ENCODE results near the gene BEND2. TPM values are rescaled to one million over a fixed set of nuclear protein-coding genes. Genes with fewer than 3 reads are reported as not detected.

Gene BEND2
- total RNA-seq, 1 donor from 2014 or later = not detected

DNA sequence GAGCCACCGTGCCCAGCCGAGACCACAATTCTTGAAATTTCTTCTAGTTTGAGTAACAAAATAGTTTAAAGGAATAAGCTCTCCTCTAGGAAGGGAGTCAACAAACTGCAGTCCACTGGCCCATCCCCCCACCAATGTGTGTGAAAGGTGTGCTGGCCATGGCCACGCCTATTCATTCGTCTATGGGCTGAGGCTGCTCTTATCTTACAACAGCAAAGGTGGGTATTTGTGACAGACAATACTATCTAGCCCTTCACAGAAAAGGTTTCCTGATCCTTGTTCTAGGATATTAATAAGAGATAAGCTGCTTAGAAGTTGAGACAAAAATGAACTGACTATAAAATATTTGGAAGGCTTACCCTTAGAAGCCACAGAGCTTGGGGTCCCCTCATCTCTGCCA, 41.2 kb downstream of the BEND2 start:
- H3K27me3 ChIP-seq (ENCODE audit: control insufficient read depth in 3 of 3, insufficient read depth in 3 of 3, low read length in 3 of 3) = no peaks in the 10 kb centered on the region
- H3K36me3 ChIP-seq (ENCODE audit: control insufficient read depth in 3 of 3, insufficient read depth in 3 of 3, low read length in 3 of 3) = no peaks in the 10 kb centered on the region
- H3K4me3 ChIP-seq (ENCODE audit: low read length in 3 of 3) = no peak overlapping the region
- no peak overlapping the region for H3K9ac ChIP-seq (ENCODE audit: low read depth in 1 of 3, low read length in 3 of 3)
- no peaks in the 10 kb centered on the region for H3K9me3 ChIP-seq (ENCODE audit: control insufficient read depth in 3 of 3, low read length in 3 of 3)
- peaks cover 0 to 2% (median 0%) of the 10 kb centered on the region in 3 donors for H3K4me1 ChIP-seq (ENCODE audit: control insufficient read depth in 3 of 3, insufficient read depth in 3 of 3, low read length in 3 of 3)
- H3K27ac ChIP-seq (ENCODE audit: low read depth, low read length) = no peak overlapping the region

DNA sequence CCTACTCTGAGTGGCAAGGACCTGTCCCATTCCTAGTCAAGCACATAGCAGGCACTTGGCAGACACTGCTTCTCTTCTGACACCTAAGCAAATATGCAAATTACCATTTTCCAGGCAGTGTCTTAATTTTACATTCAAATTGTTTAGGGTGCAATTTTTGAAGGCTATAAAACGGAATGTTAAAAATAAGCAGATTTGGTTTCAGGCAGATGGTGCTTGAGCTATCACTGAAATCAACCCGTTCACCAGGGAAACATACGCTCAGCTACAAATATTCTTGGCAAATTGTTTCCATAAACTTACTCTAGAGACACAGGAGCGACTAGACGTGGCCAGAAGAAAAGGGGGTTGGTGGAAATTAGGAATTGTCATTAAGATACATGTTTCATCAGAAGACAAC, 45.7 kb downstream of the BEND2 start:
- Histone ChIP-seq H3K9ac (ENCODE audit: low read depth in 1 of 3, low read length in 3 of 3) (no peak overlapping the region), H3K27ac (ENCODE audit: low read depth, low read length) (no peak overlapping the region)

DNA sequence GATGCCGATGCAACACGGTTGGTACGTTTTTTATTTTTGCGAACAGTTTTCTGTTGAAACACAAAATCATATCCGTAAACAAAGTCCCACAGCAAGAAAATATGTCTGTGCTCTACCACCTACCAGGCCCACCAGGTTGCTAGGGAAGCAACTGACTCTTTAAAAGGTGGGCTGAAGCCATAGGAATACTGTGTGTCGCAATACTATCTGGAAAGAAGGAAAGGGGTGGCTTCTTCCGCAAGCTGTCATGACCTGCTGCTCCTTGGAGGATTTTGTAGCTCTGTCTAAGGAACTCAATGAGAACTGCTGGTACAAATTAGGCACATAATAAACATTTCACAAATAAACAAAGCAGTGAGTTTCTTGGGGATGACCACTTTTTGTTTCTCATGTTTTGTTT, 46.5 kb downstream of the BEND2 start:
- no peak overlapping the region for H3K27ac ChIP-seq (ENCODE audit: low read depth, low read length)
- H3K9ac ChIP-seq (ENCODE audit: low read depth in 1 of 3, low read length in 3 of 3) = no peak overlapping the region
- H3K4me3 ChIP-seq (ENCODE audit: low read length in 3 of 3) = no peak overlapping the region
- H3K4me1 ChIP-seq (ENCODE audit: control insufficient read depth in 3 of 3, insufficient read depth in 3 of 3, low read length in 3 of 3) = peaks cover 0 to 2% (median 0%) of the 10 kb centered on the region in 3 donors
- H3K27me3 ChIP-seq (ENCODE audit: control insufficient read depth in 3 of 3, insufficient read depth in 3 of 3, low read length in 3 of 3) = no peaks in the 10 kb centered on the region
- no peaks in the 10 kb centered on the region for H3K36me3 ChIP-seq (ENCODE audit: control insufficient read depth in 3 of 3, insufficient read depth in 3 of 3, low read length in 3 of 3)
- H3K9me3 ChIP-seq (ENCODE audit: control insufficient read depth in 3 of 3, low read length in 3 of 3) = no peaks in the 10 kb centered on the region

More for the DNA sequence above, 45.7 kb downstream of the BEND2 start:
- H3K4me3 ChIP-seq (ENCODE audit: low read length in 3 of 3) = no peak overlapping the region
- peaks cover 0 to 2% (median 0%) of the 10 kb centered on the region in 3 donors for H3K4me1 ChIP-seq (ENCODE audit: control insufficient read depth in 3 of 3, insufficient read depth in 3 of 3, low read length in 3 of 3)
- H3K36me3 ChIP-seq (ENCODE audit: control insufficient read depth in 3 of 3, insufficient read depth in 3 of 3, low read length in 3 of 3) = no peaks in the 10 kb centered on the region
- no peaks in the 10 kb centered on the region for H3K9me3 ChIP-seq (ENCODE audit: control insufficient read depth in 3 of 3, low read length in 3 of 3)
- H3K27me3 ChIP-seq (ENCODE audit: control insufficient read depth in 3 of 3, insufficient read depth in 3 of 3, low read length in 3 of 3) = no peaks in the 10 kb centered on the region

DNA sequence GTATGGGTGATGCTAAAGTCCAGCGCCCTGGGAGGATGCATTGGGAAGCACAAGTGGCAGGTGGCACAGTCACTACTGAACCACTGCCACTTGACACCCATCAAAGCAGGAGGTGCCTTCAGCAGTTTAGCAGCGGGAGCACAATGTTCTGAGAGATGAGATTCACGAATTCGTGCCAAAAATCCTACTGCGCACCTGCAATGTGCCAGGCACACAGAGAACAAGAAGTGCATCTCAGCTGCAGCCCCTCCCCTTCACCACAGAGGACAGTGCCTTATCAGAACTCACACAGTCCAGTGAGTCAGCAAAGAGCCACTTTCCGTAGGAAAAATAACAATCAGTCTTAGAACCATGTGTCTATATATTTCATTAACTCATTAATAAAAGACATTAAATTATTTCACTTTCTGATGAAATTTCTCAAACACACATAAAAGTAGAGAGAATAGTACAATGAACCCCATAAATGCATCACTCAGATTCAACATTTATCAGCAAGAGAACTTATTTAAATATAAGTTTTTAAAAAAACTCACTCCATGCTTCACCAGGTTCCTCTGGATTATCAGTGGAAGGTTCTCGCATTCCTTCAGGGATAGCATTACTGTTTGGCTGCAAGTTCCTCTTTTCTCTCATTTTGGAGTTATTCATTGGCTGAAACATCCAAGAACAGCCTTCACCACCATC, 47.0 kb downstream of the BEND2 start:
- no peaks in the 10 kb centered on the region for H3K9me3 ChIP-seq (ENCODE audit: control insufficient read depth in 3 of 3, low read length in 3 of 3)
- no peak overlapping the region for H3K4me3 ChIP-seq (ENCODE audit: low read length in 3 of 3)
- no peaks in the 10 kb centered on the region for H3K36me3 ChIP-seq (ENCODE audit: control insufficient read depth in 3 of 3, insufficient read depth in 3 of 3, low read length in 3 of 3)
- H3K27me3 ChIP-seq (ENCODE audit: control insufficient read depth in 3 of 3, insufficient read depth in 3 of 3, low read length in 3 of 3) = no peaks in the 10 kb centered on the region
- H3K4me1 ChIP-seq (ENCODE audit: control insufficient read depth in 3 of 3, insufficient read depth in 3 of 3, low read length in 3 of 3) = peaks cover 0 to 2% (median 0%) of the 10 kb centered on the region in 3 donors
- H3K27ac ChIP-seq (ENCODE audit: low read depth, low read length) = no peak overlapping the region
- H3K9ac ChIP-seq (ENCODE audit: low read depth in 1 of 3, low read length in 3 of 3) = no peak overlapping the region

DNA sequence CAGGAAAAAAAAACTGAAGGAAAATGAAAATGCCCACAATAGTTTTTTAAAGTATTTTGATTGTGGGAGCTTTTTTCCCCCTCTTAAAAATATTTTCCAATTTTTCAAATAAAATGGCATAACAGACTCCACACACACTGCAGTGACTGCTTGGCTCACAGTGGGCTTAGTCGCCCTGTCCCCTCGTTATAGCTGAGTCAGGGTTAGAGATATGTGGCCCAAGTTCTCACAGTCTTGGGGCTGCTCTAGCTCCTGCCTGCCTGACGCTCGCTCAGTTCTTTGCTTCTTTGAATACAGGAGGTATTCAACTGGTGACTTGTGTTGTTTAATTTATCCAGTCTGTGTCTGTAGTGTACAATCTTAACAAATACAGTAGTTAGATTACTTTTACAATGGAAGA, 47.7 kb downstream of the BEND2 start:
- no peak overlapping the region for H3K9ac ChIP-seq (ENCODE audit: low read depth in 1 of 3, low read length in 3 of 3)
- H3K36me3 ChIP-seq (ENCODE audit: control insufficient read depth in 3 of 3, insufficient read depth in 3 of 3, low read length in 3 of 3) = no peaks in the 10 kb centered on the region
- H3K4me1 ChIP-seq (ENCODE audit: control insufficient read depth in 3 of 3, insufficient read depth in 3 of 3, low read length in 3 of 3) = peaks cover 0 to 2% (median 0%) of the 10 kb centered on the region in 3 donors
- H3K9me3 ChIP-seq (ENCODE audit: control insufficient read depth in 3 of 3, low read length in 3 of 3) = no peaks in the 10 kb centered on the region
- no peaks in the 10 kb centered on the region for H3K27me3 ChIP-seq (ENCODE audit: control insufficient read depth in 3 of 3, insufficient read depth in 3 of 3, low read length in 3 of 3)
- no peak overlapping the region for H3K4me3 ChIP-seq (ENCODE audit: low read length in 3 of 3)
- H3K27ac ChIP-seq (ENCODE audit: low read depth, low read length) = no peak overlapping the region

DNA sequence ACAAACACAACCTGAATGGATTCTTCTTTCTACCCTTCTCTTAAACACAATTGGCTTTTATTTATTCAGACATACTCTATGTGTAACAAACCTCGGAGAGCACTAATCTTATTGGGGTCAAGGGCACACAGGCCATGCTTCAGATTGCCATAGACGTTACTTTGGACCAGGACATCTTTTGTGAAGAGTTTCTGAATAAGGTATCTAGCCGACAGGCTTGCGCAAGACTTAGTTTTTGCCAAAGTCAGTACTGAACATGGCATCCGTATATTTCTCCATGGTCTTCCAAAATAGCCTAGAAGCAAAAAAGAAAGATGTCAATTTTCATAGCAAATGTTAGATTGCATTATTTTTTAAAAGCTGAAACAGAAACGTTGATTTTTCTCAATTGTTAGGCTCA, 49.8 kb downstream of the BEND2 start:
- no peak overlapping the region for H3K9ac ChIP-seq (ENCODE audit: low read depth in 1 of 3, low read length in 3 of 3)
- H3K9me3 ChIP-seq (ENCODE audit: control insufficient read depth in 3 of 3, low read length in 3 of 3) = no peaks in the 10 kb centered on the region
- H3K27me3 ChIP-seq (ENCODE audit: control insufficient read depth in 3 of 3, insufficient read depth in 3 of 3, low read length in 3 of 3) = no peaks in the 10 kb centered on the region
- H3K36me3 ChIP-seq (ENCODE audit: control insufficient read depth in 3 of 3, insufficient read depth in 3 of 3, low read length in 3 of 3) = no peaks in the 10 kb centered on the region
- H3K27ac ChIP-seq (ENCODE audit: low read depth, low read length) = no peak overlapping the region
- H3K4me3 ChIP-seq (ENCODE audit: low read length in 3 of 3) = no peak overlapping the region
- peaks cover 0 to 2% (median 0%) of the 10 kb centered on the region in 3 donors for H3K4me1 ChIP-seq (ENCODE audit: control insufficient read depth in 3 of 3, insufficient read depth in 3 of 3, low read length in 3 of 3)

DNA sequence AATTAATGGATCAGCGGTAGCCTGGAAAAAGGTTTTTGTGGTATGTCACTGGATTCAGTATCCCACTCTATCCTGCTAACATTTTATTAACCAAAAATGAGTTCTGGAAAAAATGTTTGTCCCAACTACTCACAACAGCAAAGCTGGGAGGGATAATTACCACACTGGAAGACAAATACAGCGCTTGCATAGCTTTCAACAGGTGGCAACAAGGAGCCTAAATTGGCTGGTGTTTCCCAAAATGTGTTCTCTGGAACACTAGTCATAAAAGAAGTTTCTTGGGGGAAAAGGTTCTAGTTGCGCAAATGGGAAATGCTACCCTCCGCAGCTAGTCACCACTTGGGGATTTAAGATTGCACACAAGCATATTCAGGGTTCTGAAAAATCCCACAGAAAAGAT, 54.6 kb downstream of the BEND2 start:
- Histone ChIP-seq H3K9me3 (ENCODE audit: control insufficient read depth in 3 of 3, low read length in 3 of 3) (no peaks in the 10 kb centered on the region), H3K4me1 (ENCODE audit: control insufficient read depth in 3 of 3, insufficient read depth in 3 of 3, low read length in 3 of 3) (no peaks in the 10 kb centered on the region), H3K27me3 (ENCODE audit: control insufficient read depth in 3 of 3, insufficient read depth in 3 of 3, low read length in 3 of 3) (no peaks in the 10 kb centered on the region), H3K36me3 (ENCODE audit: control insufficient read depth in 3 of 3, insufficient read depth in 3 of 3, low read length in 3 of 3) (no peaks in the 10 kb centered on the region), H3K27ac (ENCODE audit: low read depth, low read length) (no peak overlapping the region), H3K4me3 (ENCODE audit: low read length in 3 of 3) (no peak overlapping the region), H3K9ac (ENCODE audit: low read depth in 1 of 3, low read length in 3 of 3) (no peak overlapping the region)

DNA sequence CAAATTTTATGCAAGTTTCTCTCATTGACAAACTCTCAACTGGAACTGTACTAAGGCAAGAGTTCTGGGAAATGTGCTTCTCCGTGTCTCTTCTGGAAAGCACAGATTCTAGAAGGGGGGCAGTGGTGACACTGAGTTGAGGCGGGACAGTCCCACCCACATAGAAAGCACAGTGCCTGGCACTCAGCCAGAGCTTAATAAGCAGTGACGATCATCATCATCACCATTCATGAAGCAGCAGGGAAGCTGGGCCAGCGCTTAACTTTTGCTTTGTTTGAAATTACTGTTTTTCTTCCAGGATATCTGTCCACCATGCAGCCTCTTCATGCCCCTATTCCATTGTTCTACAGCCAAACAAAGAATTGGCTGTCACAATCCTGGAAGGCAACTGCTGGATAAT, 60.3 kb downstream of the BEND2 start:
- H3K27ac ChIP-seq (ENCODE audit: low read depth, low read length) = no peak overlapping the region
- no peaks in the 10 kb centered on the region for H3K27me3 ChIP-seq (ENCODE audit: control insufficient read depth in 3 of 3, insufficient read depth in 3 of 3, low read length in 3 of 3)
- H3K4me1 ChIP-seq (ENCODE audit: control insufficient read depth in 3 of 3, insufficient read depth in 3 of 3, low read length in 3 of 3) = no peaks in the 10 kb centered on the region
- H3K4me3 ChIP-seq (ENCODE audit: low read length in 3 of 3) = no peak overlapping the region
- H3K9ac ChIP-seq (ENCODE audit: low read depth in 1 of 3, low read length in 3 of 3) = no peak overlapping the region
- H3K9me3 ChIP-seq (ENCODE audit: control insufficient read depth in 3 of 3, low read length in 3 of 3) = no peaks in the 10 kb centered on the region
- no peaks in the 10 kb centered on the region for H3K36me3 ChIP-seq (ENCODE audit: control insufficient read depth in 3 of 3, insufficient read depth in 3 of 3, low read length in 3 of 3)

DNA sequence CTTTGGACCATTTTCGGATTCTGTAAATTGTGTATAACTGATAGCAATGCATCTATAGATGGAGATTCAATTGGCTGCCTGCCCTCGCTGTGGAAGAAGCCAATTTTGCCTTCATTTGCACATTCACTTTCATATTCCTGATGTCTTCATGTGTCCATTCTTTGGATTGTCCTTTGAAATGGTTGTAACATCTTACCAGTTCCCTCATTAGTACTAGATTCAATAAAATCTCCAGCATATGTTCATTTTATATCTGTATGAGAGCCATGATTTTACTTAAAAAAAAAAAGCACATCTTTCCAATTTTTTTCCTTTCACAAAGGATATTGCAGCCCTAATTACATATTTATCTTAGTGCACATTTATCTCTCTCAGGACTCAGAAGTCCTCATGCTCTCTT, 61.7 kb downstream of the BEND2 start:
- H3K4me1 ChIP-seq (ENCODE audit: control insufficient read depth in 3 of 3, insufficient read depth in 3 of 3, low read length in 3 of 3) = no peaks in the 10 kb centered on the region
- no peaks in the 10 kb centered on the region for H3K27me3 ChIP-seq (ENCODE audit: control insufficient read depth in 3 of 3, insufficient read depth in 3 of 3, low read length in 3 of 3)
- no peaks in the 10 kb centered on the region for H3K36me3 ChIP-seq (ENCODE audit: control insufficient read depth in 3 of 3, insufficient read depth in 3 of 3, low read length in 3 of 3)
- H3K4me3 ChIP-seq (ENCODE audit: low read length in 3 of 3) = no peak overlapping the region
- no peak overlapping the region for H3K27ac ChIP-seq (ENCODE audit: low read depth, low read length)
- no peak overlapping the region for H3K9ac ChIP-seq (ENCODE audit: low read depth in 1 of 3, low read length in 3 of 3)
- H3K9me3 ChIP-seq (ENCODE audit: control insufficient read depth in 3 of 3, low read length in 3 of 3) = no peaks in the 10 kb centered on the region

DNA sequence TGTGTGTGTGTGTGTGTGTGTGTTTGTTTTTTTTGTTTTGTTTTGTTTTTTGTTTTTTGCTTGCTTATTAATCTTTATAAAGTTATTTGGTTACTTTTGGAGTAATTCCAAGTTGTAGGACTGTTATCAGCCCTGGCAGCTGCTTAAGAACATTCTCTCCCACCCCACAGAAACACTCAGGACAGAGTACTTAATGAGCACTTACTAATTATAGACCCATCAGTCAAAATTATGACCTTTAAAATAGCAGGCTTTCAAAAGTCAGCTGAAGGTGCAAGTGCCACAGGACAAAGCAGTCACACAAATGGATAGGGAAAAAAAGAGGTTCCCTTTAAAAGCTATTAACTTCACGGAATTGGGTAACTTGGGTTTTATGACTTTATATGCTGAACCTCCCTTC, 69.0 kb downstream of the BEND2 start:
- Histone ChIP-seq H3K4me3 (ENCODE audit: low read length in 3 of 3) (no peak overlapping the region), H3K27ac (ENCODE audit: low read depth, low read length) (no peak overlapping the region), H3K27me3 (ENCODE audit: control insufficient read depth in 3 of 3, insufficient read depth in 3 of 3, low read length in 3 of 3) (no peaks in the 10 kb centered on the region), H3K36me3 (ENCODE audit: control insufficient read depth in 3 of 3, insufficient read depth in 3 of 3, low read length in 3 of 3) (no peaks in the 10 kb centered on the region), H3K9ac (ENCODE audit: low read depth in 1 of 3, low read length in 3 of 3) (no peak overlapping the region), H3K9me3 (ENCODE audit: control insufficient read depth in 3 of 3, low read length in 3 of 3) (no peaks in the 10 kb centered on the region), H3K4me1 (ENCODE audit: control insufficient read depth in 3 of 3, insufficient read depth in 3 of 3, low read length in 3 of 3) (no peaks in the 10 kb centered on the region)

Measured in skeletal muscle tissue (tissue), 4 donors.